VCaP (cell line): ENCODE data around the gene ADCY5.

Experiments
- H3K27ac ChIP-seq: fragments of 450-650 bp; 2 replicates; pipeline ENCODE4 v1.5.1; 2017
- CTCF ChIP-seq: fragments of 450-650 bp; conservative IDR thresholded peaks from 2 replicates; pipeline ENCODE4 v1.5.1; 2017; ENCODE audit warnings: mild to moderate bottlenecking, moderate library complexity

ADCY5 gene

GRCh38 chr3:123296261-123296660 is 152.6 kb downstream of the ADCY5 start:
- TF ChIP-seq CTCF: no peak

GRCh38 chr3:123295901-123296250 is 153.0 kb downstream of the ADCY5 start:
- no peak overlapping the region for H3K27ac ChIP-seq
- no peak for TF ChIP-seq CTCF

More at GRCh38 chr3:123296261-123296660, 152.6 kb downstream of the ADCY5 start:
- H3K27ac ChIP-seq: no peak overlapping the region

- no peak overlapping the region for H3K27ac ChIP-seq
- no peak for TF ChIP-seq CTCF
These were observed 153.6 kb downstream of the ADCY5 start for GRCh38 chr3:123295171-123295900.

GRCh38 chr3:123294296-123294938 is 154.5 kb downstream of the ADCY5 start:
- no peak for TF ChIP-seq CTCF
- H3K27ac ChIP-seq: no peak overlapping the region

- TF ChIP-seq CTCF: no peak
- no peak overlapping the region for H3K27ac ChIP-seq
These were observed 156.3 kb downstream of the ADCY5 start for GRCh38 chr3:123292321-123293310.

GRCh38 chr3:123291404-123291803 is 157.5 kb downstream of the ADCY5 start:
- no peak for TF ChIP-seq CTCF
- no peak overlapping the region for H3K27ac ChIP-seq

GRCh38 chr3:123290962-123291361 is 157.9 kb downstream of the ADCY5 start:
- TF ChIP-seq CTCF: no peak
- H3K27ac ChIP-seq: no peak overlapping the region
